Thyroid gland (tissue), 4 donors: ENCODE results near the gene LARGE1.

Source experiments
- CTCF ChIP-seq, 6 experiments: fragments of 200-600 bp in 3 of 6; fragments of 450-650 bp in 3 of 6; sonication (generic) in 3 of 6; IDR thresholded peaks; one replicate each; pipeline ENCODE4 v1.5.1; 2016 to 2019; ENCODE audit warnings: antibody characterized with exemption in 6 of 6, mild to moderate bottlenecking in 2 of 6, inconsistent platforms in 1 of 6, moderate library complexity in 1 of 6
- POLR2A ChIP-seq, 2 donors: fragments of 450-650 bp; IDR thresholded peaks; one replicate each; pipeline ENCODE4 v1.6.1; 2017; ENCODE audit warnings: antibody characterized with exemption in 2 of 2, mild to moderate bottlenecking in 2 of 2, moderate library complexity in 1 of 2

DNA sequence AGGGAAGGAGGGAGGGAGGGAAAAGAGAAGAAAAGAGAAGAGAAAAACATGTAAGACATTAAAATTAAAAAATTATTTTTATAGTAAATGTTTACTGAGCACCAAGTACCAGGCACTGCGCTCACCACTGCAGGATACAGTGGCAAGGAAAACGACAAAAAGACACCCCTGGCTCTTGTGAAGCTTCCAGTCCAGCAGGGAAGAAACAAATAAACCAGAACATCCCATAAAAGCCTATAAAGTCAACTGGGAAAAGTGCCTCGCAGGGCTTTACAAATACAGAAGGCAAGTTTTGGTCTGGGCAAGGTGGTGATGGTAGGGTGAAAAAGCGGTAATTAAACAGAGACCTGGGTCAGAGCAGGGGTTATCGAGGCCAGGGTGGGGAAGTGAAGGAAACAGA lies 33.6 kb downstream of the LARGE1 start:
- TF ChIP-seq POLR2A (IDR thresholded peaks at IDR 0.05), result no peak
- no peak for TF ChIP-seq CTCF (IDR thresholded peaks at IDR 0.05)
